Measurements from ENCODE around the gene CEP95. TPM values are rescaled to one million over a fixed set of nuclear protein-coding genes. Genes with fewer than 3 reads are reported as not detected.

Gene CEP95
- total and polyA plus RNA-seq, 2 of the 13 experiments (the other 11 are each of a cell fraction or from before 2014, with no cell fraction given) = 65.9 to 68.8 TPM

GRCh38 chr17:64496786-64497564, 9.8 kb upstream of the CEP95 start, which contains the start of gene POLG2 (continued):
- TF ChIP-seq ZNF576 (CRISPR knock-in tag; IDR thresholded peaks at IDR 0.05) = peak; percentile 80; the same call in 1 of the 2 replicates
- TF ChIP-seq CEBPB (IDR thresholded peaks at IDR 0.05; ENCODE audit: borderline replicate concordance, low read depth, low read length) = no peak
- peak; percentile 92 for TF ChIP-seq ZNF709 (CRISPR knock-in tag; IDR thresholded peaks at IDR 0.05)
- TF ChIP-seq ARID4A (CRISPR knock-in tag; IDR thresholded peaks at IDR 0.05; ENCODE audit: borderline replicate concordance) = peak; percentile 95
- no peak; the same call in 1 of the 2 replicates for TF ChIP-seq ETV6 (CRISPR knock-in tag; conservative IDR thresholded peaks at IDR 0.05)
- TF ChIP-seq ZHX1 (CRISPR knock-in tag; IDR thresholded peaks at IDR 0.05; ENCODE audit: low read depth) = peak; percentile 94
- TF ChIP-seq ZNF777 (CRISPR knock-in tag; IDR thresholded peaks at IDR 0.05) = no peak
- no peak for TF ChIP-seq ZNF17 (CRISPR knock-in tag; IDR thresholded peaks at IDR 0.05)
- TF ChIP-seq RBM39 (IDR thresholded peaks at IDR 0.05; ENCODE audit: low read depth, low read length, poor library complexity, severe bottlenecking) = peak; percentile 66
- peak; percentile 81 for TF ChIP-seq ZNF580 (CRISPR knock-in tag; IDR thresholded peaks at IDR 0.05; ENCODE audit: borderline replicate concordance, low read depth)
- TF ChIP-seq ZNF513 (CRISPR knock-in tag; conservative IDR thresholded peaks at IDR 0.05) = 0 out of 2 replicates have a peak, but pooled peaks have one; percentile 58
- peak; percentile 49; the same call in 1 of the 2 replicates for TF ChIP-seq ZNF446 (CRISPR knock-in tag; IDR thresholded peaks at IDR 0.05)
- peak; percentile 93; the same call in 1 of the 2 replicates for TF ChIP-seq THAP9 (CRISPR knock-in tag; IDR thresholded peaks at IDR 0.05; ENCODE audit: borderline replicate concordance)
- TF ChIP-seq XBP1 (CRISPR knock-in tag; IDR thresholded peaks at IDR 0.05) = 0 out of 2 replicates have a peak, but pooled peaks have one; percentile 28
- no peak for TF ChIP-seq MAFG (CRISPR knock-in tag; IDR thresholded peaks at IDR 0.05)
- TF ChIP-seq ZNF564 (CRISPR knock-in tag; IDR thresholded peaks at IDR 0.05) = peak; percentile 86

Data from HepG2 (cell line).